Measurements from ENCODE around the gene RNF39. TPM values are rescaled to one million over a fixed set of nuclear protein-coding genes. Genes with fewer than 3 reads are reported as not detected.
"Not testable (repeated sequence)": the region's sequence is repeated elsewhere in the genome, so short reads cannot be mapped to it uniquely, and the experiment has no call there.

Gene RNF39
- total RNA-seq, result not detected

GRCh38 chr6:30075094-30075789, at the start of gene RNF39:
Gene RNF39 (minus strand): TSS chr6:30075769. CDS start chr6:30075585, 184 bp downstream.
- Mint-ChIP-seq H3K4me3 (peak within 1 kb of the TSS; percentile 67), H3K27ac (no peak within 1 kb of the TSS), H3K36me3 (ENCODE audit: low read depth) (peaks cover 7% of the 10 kb centered on the region), H3K27me3 (ENCODE audit: low read depth) (peaks cover 35% of the 10 kb centered on the region), H3K4me1 (ENCODE audit: low read depth) (peaks cover 41% of the 10 kb centered on the region), H3K9me3 (no peaks in the 10 kb centered on the region)
- intact Hi-C loops (cut with micrococcal nuclease), result loop anchor here (2.0 kb wide), 1 partner anchor 56 kb away; no protein-coding TSS in a partner anchor
- peak; percentile 27 for DNase-seq
- CTCF ChIA-PET, result interaction anchor here (1.0 to 1.8 kb wide), 2 partner anchors 28 to 57 kb away, joined by 3 to 4 read pairs; no protein-coding TSS in a partner anchor

DNA sequence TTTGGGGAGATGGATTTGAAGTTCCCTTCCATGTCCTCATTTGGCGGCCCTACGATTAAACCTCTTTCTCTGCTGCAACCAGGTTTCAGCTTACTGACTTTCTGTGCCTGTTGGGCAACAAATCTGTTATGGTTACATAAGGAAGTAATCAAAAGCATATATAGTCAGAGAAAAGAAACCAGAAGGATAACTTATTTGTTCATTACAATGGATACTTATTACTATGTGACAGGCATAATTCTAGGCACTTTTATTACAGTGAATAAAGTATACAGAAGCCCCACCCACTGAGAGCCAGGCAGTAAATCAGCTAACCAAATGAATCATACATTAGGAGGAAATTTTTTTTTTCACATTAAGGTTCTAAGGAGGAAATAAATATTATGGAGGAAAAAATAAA, 46.9 kb upstream of the RNF39 start:
- intact Hi-C loops (cut with micrococcal nuclease), result no loop called here

DNA sequence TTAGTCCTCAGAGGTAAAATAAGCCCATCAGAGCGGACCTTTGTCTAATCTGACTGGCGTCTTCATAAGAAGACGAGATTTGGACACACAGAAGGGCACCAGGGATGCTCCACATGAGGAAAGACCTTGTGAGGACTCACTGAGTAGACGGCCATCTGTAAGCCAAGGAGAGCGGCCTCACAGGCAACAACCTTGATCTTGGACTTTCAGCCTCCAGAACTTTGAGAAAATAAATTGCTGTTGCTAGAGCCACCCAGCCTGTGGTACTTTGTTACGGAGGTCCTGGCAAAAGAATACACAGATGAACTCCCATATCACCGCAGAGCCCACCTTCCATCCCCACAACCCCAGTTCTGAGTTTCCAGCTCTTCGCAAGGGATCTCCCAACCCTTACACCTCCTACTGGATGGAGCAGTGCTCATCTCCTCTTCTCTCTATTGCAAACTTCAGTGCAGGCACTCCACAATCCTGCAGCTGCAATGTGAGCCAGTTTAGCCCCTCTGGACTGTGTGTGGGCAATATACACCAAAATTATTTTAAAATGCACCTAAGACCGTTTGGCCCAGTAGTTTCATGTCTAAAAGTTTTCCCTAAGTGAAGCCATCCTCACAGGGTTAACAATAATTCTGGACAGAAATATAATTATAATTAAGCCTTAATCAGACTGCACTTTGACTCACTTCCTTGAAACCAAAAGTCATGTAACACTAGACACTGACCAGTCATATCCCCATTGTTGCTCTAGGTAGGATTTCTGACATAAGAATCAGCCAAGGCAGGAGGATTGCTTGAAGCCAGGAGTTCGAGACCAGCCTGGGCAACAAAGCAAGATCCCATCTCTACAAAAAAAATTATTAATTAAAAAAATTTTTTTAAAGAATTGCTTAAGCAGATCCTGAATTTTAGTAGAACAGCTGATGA, 46.1 kb upstream of the RNF39 start:
- intact Hi-C loops (cut with micrococcal nuclease), result no loop called here
- no peak for DNase-seq

More for the DNA sequence above, 46.9 kb upstream of the RNF39 start:
- peaks cover 18% of the 10 kb centered on the region for H3K27me3 Mint-ChIP-seq (ENCODE audit: low read depth)
- no peak for DNase-seq
- no peaks in the 10 kb centered on the region for H3K36me3 Mint-ChIP-seq (ENCODE audit: low read depth)
- CTCF ChIA-PET, result interaction anchor here (0.6 to 1.5 kb wide), 4 partner anchors 9 to 473 kb away, joined by 3 to 8 read pairs (median 5); no protein-coding TSS in a partner anchor
- H3K4me1 Mint-ChIP-seq (ENCODE audit: low read depth), result no peaks in the 10 kb centered on the region
- no peaks in the 10 kb centered on the region for H3K9me3 Mint-ChIP-seq
- no peak overlapping the region for H3K4me3 Mint-ChIP-seq
- H3K27ac Mint-ChIP-seq, result no peak overlapping the region

GRCh38 chr6:30118691-30119090, 43.1 kb upstream of the RNF39 start:
- H3K9me3 Mint-ChIP-seq; DNase-seq; H3K4me3 Mint-ChIP-seq; H3K4me1 Mint-ChIP-seq (ENCODE audit: low read depth); H3K27me3 Mint-ChIP-seq (ENCODE audit: low read depth); intact Hi-C loops (cut with micrococcal nuclease); H3K27ac Mint-ChIP-seq; H3K36me3 Mint-ChIP-seq (ENCODE audit: low read depth): not testable (repeated sequence)
- CTCF ChIA-PET, result interaction anchor here (1.0 to 1.3 kb wide), 3 partner anchors 12 to 15 kb away, joined by 3 to 4 read pairs (median 3); no protein-coding TSS in a partner anchor

More for the DNA sequence above, 46.1 kb upstream of the RNF39 start:
- Mint-ChIP-seq H3K4me1 (ENCODE audit: low read depth) (no peaks in the 10 kb centered on the region), H3K36me3 (ENCODE audit: low read depth) (no peaks in the 10 kb centered on the region), H3K27ac (no peak overlapping the region), H3K9me3 (no peaks in the 10 kb centered on the region), H3K27me3 (ENCODE audit: low read depth) (peaks cover 12% of the 10 kb centered on the region), H3K4me3 (no peak overlapping the region)
- CTCF ChIA-PET, result interaction anchor here (0.6 to 1.5 kb wide), 4 partner anchors 10 to 472 kb away, joined by 3 to 8 read pairs (median 5); no protein-coding TSS in a partner anchor

DNA sequence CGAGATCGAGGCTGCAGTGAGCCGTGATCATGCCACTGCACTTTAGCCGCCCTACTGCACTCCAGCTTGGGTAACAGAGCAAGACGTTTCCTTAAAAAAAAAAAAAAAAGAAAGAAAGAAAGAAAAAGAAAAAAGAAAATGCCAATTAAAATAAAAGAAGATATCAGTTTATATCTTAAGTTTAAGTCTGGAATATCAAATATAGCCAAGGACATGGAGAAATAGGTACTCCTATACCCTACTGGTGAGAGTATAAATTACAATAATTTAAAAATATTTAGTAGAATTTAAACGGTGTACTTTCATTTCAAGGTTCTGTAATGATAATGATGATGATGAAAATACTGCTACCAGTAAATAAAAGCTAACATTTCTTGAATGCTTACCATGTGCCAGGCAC, 41.2 kb upstream of the RNF39 start:
- CTCF ChIA-PET, result interaction anchor here (1.0 to 2.3 kb wide), 4 partner anchors 9 to 15 kb away, joined by 4 to 6 read pairs (median 4); no protein-coding TSS in a partner anchor
- no peak overlapping the region for H3K27ac Mint-ChIP-seq
- no peaks in the 10 kb centered on the region for H3K9me3 Mint-ChIP-seq
- H3K4me3 Mint-ChIP-seq, result no peak overlapping the region
- DNase-seq, result no peak
- H3K4me1 Mint-ChIP-seq (ENCODE audit: low read depth), result peaks cover 11% of the 10 kb centered on the region
- intact Hi-C loops (cut with micrococcal nuclease), result no loop called here
- peaks cover 7% of the 10 kb centered on the region for H3K27me3 Mint-ChIP-seq (ENCODE audit: low read depth)
- H3K36me3 Mint-ChIP-seq (ENCODE audit: low read depth), result no peaks in the 10 kb centered on the region

- CTCF ChIA-PET, result interaction anchor here (1.8 to 2.9 kb wide), 2 partner anchors 9 to 17 kb away, joined by 3 to 16 read pairs; no protein-coding TSS in a partner anchor
- H3K27me3 Mint-ChIP-seq (ENCODE audit: low read depth), result peaks cover 16% of the 10 kb centered on the region
- no peak for DNase-seq
- no peaks in the 10 kb centered on the region for H3K36me3 Mint-ChIP-seq (ENCODE audit: low read depth)
- intact Hi-C loops (cut with micrococcal nuclease), result no loop called here
- peaks cover 11% of the 10 kb centered on the region for H3K4me1 Mint-ChIP-seq (ENCODE audit: low read depth)
- no peak overlapping the region for H3K27ac Mint-ChIP-seq
- H3K9me3 Mint-ChIP-seq, result no peaks in the 10 kb centered on the region
- H3K4me3 Mint-ChIP-seq, result no peak overlapping the region
Measured at GRCh38 chr6:30113841-30114240, 38.3 kb upstream of the RNF39 start.

GRCh38 chr6:30113003-30113759, 37.6 kb upstream of the RNF39 start, which contains the start of gene TRIM31:
Gene TRIM31 (minus strand): TSS chr6:30113090. CDS start chr6:30112805, 285 bp downstream.
- Mint-ChIP-seq H3K4me3 (no peak within 1 kb of the TSS), H3K4me1 (ENCODE audit: low read depth) (peaks cover 11% of the 10 kb centered on the region), H3K27me3 (ENCODE audit: low read depth) (peaks cover 20% of the 10 kb centered on the region), H3K36me3 (ENCODE audit: low read depth) (no peaks in the 10 kb centered on the region), H3K27ac (no peak within 1 kb of the TSS), H3K9me3 (no peaks in the 10 kb centered on the region)
- no peak for DNase-seq
- CTCF ChIA-PET, result interaction anchor here (1.8 to 2.9 kb wide), 2 partner anchors 8 to 18 kb away, joined by 3 to 16 read pairs; no protein-coding TSS in a partner anchor
- intact Hi-C loops (cut with micrococcal nuclease), result no loop called here

DNA sequence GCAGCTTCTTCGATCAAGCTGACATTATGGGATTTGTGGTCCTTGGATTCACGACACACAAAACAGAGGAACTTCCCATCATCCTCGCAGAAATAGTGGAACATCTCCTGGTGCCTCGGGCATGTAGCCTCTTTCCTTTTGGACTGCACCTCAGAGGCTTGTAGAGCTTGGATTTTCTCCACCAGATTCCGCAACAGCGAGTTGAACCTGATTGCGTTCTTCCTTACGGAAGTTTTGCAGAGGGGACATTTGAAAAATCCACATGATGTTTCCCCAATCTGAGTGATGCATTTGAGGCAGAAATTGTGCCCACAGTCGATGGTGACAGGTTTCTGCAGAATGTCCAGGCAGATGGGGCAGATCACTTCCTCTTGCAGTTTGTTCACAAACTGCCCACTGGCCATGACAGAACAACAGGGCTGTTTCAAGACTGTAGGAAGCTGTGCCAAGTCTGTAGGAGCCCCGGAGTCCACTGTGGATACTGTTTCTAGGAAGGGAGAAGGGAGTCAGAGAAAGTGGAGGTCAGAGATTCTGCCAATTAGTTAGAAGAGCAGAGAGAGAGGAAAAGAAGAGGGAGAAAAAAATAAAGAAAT, 36.9 kb upstream of the RNF39 start:
- intact Hi-C loops (cut with micrococcal nuclease), result no loop called here
- H3K4me3 Mint-ChIP-seq, result no peak overlapping the region
- no peaks in the 10 kb centered on the region for H3K36me3 Mint-ChIP-seq (ENCODE audit: low read depth)
- no peak for DNase-seq
- peaks cover 25% of the 10 kb centered on the region for H3K27me3 Mint-ChIP-seq (ENCODE audit: low read depth)
- no peak overlapping the region for H3K27ac Mint-ChIP-seq
- CTCF ChIA-PET, result interaction anchor here (0.9 to 2.9 kb wide), 2 partner anchors 12 to 18 kb away, joined by 3 to 16 read pairs; no protein-coding TSS in a partner anchor
- peaks cover 11% of the 10 kb centered on the region for H3K4me1 Mint-ChIP-seq (ENCODE audit: low read depth)
- no peaks in the 10 kb centered on the region for H3K9me3 Mint-ChIP-seq

- CTCF ChIA-PET, result interaction anchor here (0.8 to 0.9 kb wide), 2 partner anchors 13 to 20 kb away, joined by 3 to 4 read pairs; no protein-coding TSS in a partner anchor
- intact Hi-C loops (cut with micrococcal nuclease), result no loop called here
- H3K4me3 Mint-ChIP-seq, result no peak overlapping the region
- no peak for DNase-seq
- H3K36me3 Mint-ChIP-seq (ENCODE audit: low read depth), result no peaks in the 10 kb centered on the region
- peaks cover 26% of the 10 kb centered on the region for H3K27me3 Mint-ChIP-seq (ENCODE audit: low read depth)
- no peak overlapping the region for H3K27ac Mint-ChIP-seq
- peaks cover 11% of the 10 kb centered on the region for H3K4me1 Mint-ChIP-seq (ENCODE audit: low read depth)
- H3K9me3 Mint-ChIP-seq, result no peaks in the 10 kb centered on the region
Measured at GRCh38 chr6:30111266-30111856, 35.8 kb upstream of the RNF39 start.

GRCh38 chr6:30104661-30105060, 29.1 kb upstream of the RNF39 start:
- Mint-ChIP-seq H3K9me3 (no peaks in the 10 kb centered on the region), H3K27ac (no peak overlapping the region), H3K4me3 (no peak overlapping the region), H3K27me3 (ENCODE audit: low read depth) (peaks cover 29% of the 10 kb centered on the region), H3K4me1 (ENCODE audit: low read depth) (peaks cover 31% of the 10 kb centered on the region), H3K36me3 (ENCODE audit: low read depth) (no peaks in the 10 kb centered on the region)
- no peak for DNase-seq
- intact Hi-C loops (cut with micrococcal nuclease), result no loop called here
- CTCF ChIA-PET, result interaction anchor here (1.0 to 7.9 kb wide), 5 partner anchors 9 to 87 kb away, joined by 3 to 227 read pairs (median 6); no protein-coding TSS in a partner anchor

GRCh38 chr6:30103872-30104179, 28.3 kb upstream of the RNF39 start:
- H3K4me1 Mint-ChIP-seq (ENCODE audit: low read depth), result peaks cover 39% of the 10 kb centered on the region
- no peaks in the 10 kb centered on the region for H3K36me3 Mint-ChIP-seq (ENCODE audit: low read depth)
- H3K4me3 Mint-ChIP-seq, result peak overlapping the region; percentile 78
- no peaks in the 10 kb centered on the region for H3K9me3 Mint-ChIP-seq
- intact Hi-C loops (cut with micrococcal nuclease), result loop anchor here (1.0 to 2.0 kb wide), 5 partner anchors 27 to 293 kb away; partner anchors contain the start of gene PPP1R11
- CTCF ChIA-PET, result interaction anchor here (0.9 to 7.9 kb wide), 17 partner anchors 9 to 153 kb away, joined by 3 to 227 read pairs (median 6); partner anchors contain the start of genes POLR1H, RNF39 and TRIM40
- no peak for DNase-seq
- H3K27me3 Mint-ChIP-seq (ENCODE audit: low read depth), result peaks cover 30% of the 10 kb centered on the region
- H3K27ac Mint-ChIP-seq, result no peak overlapping the region
